ENCODE measurements around the gene MSMO1.
"Not testable (repeated sequence)": the region's sequence is repeated elsewhere in the genome, so short reads cannot be mapped to it uniquely, and the experiment has no call there.

The MSMO1 gene

GRCh38 chr4:165327211-165328100, at the start of gene MSMO1:
TSS of gene MSMO1 (plus strand) at chr4:165327669. CDS start at chr4:165333371, 5,702 bp downstream.
- peak; percentile 97 to 99 for DNase-seq (ENCODE audit: low read depth in 2 of 2)

- not testable (repeated sequence) for DNase-seq (ENCODE audit: low read depth in 2 of 2)
Observed at GRCh38 chr4:165279531-165279930, 47.9 kb upstream of the MSMO1 start.

GRCh38 chr4:165284697-165285096, 42.8 kb upstream of the MSMO1 start:
- not testable (repeated sequence) for DNase-seq (ENCODE audit: low read depth in 2 of 2)

DNA sequence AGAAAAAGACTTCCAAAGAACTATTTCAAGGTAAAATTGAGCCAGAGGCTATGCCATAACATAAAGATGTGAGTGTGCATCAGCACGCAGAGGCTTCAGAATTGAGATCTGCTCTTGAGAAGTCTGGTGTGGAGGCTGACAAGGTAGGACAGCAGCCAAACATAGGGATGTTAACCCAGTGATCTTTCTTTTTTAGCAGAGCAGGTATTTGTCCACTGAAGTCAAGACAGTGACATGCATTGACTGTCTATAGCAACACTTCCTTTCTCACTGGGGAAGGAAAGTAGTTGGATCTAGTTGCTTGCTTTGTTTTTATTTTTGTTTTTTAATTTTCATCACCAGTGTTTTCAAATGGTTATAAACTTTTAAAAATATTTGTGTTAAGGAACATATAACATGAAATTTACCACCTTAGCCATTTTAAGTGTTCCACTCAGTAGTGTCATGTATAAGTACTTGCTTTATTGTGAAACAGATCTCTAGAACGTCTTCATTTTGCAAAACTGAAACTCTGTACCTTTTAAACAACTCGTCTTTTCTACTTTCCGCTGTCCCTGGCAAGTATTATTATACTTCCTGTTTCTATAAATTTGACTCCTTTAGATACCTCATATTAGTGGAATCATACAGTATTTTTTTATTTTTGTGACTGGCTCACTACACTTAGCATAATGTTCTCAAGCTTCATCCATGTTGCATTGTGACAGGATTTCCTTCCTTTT, 40.7 kb upstream of the MSMO1 start:
- not testable (repeated sequence) for DNase-seq (ENCODE audit: low read depth in 2 of 2)

DNA sequence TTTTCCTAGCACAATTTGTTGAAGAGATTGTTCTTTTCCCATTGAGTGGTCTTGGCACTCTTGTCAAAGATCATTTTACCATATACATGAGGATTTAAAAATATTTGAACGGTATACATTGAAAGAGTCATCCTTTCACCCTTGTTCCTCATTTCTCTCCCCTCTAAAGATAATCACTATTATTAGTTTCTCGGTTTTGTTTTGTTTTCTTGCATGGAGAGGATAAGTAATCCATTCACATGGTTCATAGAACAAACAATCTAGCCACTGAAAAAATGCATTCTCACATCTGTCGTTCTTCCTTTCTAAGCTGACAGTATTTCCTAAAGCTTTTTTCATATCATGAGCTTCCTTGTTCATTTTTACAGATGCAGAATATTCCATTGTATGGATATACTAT, 39.2 kb upstream of the MSMO1 start:
- no peak for DNase-seq (ENCODE audit: low read depth in 2 of 2)

DNA sequence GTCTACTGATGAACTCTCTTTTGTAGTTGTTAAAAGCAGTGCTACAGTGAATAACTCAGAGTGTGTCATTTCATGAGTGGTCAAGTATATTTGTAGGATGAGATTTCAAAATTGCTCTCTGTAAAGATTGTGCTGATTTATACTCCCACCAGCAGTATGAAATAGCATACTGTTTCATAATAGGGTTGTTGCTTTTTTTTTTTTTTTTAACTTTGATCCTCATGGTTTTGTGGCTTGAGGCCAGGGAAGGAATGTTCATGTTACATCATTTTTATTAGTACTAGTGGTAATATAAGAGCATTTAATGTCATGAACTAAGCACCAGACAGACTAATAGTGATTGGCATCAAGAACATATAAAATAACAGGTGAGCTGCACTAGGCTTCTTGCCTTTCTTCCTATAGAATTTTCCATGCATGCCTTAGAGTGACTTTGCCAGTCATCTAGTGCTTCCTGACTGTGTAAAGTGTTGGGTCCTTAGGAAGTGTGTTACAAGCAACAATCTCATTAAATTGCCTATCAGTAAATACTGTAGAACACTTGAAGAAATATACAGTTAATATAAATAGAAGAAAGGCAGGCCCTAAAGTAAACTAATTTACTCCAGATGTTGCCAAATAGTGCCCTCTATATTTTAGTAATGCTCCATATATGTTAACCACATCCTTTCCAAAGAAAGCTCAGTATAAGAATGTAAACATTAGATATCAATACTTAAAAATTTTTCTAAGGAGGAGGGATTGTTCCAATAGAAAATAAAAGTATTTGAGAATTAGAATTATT, 38.6 kb upstream of the MSMO1 start:
- DNase-seq (ENCODE audit: low read depth in 2 of 2) = no peak

DNA sequence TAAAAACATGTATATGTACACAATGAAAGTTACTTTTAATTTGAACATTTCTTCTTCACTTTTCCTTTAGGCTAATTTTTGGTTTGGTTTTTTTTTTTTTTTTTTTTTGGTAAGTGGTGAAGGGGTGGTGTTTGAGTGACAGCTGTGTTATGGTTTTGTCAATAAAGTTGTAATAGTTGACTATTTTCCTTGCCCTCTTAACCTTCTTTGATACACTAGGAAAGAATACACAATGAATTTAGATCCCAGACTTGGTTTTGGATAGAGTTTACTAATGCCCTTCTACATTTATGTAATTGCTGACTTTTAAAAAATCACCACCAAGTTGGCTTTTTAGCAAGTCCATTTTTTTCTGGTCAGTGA, 38.1 kb upstream of the MSMO1 start:
- DNase-seq (ENCODE audit: low read depth in 2 of 2) = no peak

- DNase-seq (ENCODE audit: low read depth in 2 of 2) = no peak
Observed at GRCh38 chr4:165293061-165293460, 34.4 kb upstream of the MSMO1 start.

DNA sequence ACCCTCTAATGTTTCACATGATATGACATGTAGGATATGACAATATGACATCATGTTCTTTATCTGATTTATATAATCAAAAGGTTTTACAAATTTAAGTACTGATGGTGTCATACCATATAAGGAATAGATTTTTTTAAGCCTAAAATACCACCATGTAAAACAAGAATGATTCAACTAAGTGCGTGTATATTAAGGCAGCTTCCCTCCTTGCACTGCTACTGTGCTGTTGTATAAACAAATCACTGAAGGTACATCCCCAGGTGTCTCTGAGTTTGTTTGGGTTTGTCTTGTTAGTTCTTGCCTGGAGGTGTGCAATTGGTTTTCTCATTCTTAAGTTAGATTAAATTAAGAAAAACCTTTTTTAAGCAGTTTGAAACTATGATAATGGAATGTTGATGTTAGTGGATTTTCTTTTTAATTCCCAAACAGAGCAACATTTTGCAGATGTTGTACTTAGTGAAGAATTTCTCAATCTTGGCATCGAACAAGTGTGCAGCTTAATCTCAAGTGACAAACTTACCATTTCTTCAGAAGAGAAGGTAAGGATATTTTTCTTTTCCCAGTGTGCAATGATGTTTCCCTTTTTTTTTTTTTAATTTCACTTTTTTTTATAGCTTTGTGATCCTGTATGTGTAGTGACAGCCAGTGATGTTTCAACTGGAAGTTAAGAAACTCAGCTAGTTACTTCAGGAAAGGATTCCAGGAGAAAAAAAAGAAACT, 33.4 kb upstream of the MSMO1 start:
- no peak for DNase-seq (ENCODE audit: low read depth in 2 of 2)

- DNase-seq (ENCODE audit: low read depth in 2 of 2) = peak in 1 of 2 donors; percentile 5
Observed at GRCh38 chr4:165294907-165295306, 32.6 kb upstream of the MSMO1 start.

- no peak for DNase-seq (ENCODE audit: low read depth in 2 of 2)
Observed at GRCh38 chr4:165297626-165298025, 29.8 kb upstream of the MSMO1 start.

DNA sequence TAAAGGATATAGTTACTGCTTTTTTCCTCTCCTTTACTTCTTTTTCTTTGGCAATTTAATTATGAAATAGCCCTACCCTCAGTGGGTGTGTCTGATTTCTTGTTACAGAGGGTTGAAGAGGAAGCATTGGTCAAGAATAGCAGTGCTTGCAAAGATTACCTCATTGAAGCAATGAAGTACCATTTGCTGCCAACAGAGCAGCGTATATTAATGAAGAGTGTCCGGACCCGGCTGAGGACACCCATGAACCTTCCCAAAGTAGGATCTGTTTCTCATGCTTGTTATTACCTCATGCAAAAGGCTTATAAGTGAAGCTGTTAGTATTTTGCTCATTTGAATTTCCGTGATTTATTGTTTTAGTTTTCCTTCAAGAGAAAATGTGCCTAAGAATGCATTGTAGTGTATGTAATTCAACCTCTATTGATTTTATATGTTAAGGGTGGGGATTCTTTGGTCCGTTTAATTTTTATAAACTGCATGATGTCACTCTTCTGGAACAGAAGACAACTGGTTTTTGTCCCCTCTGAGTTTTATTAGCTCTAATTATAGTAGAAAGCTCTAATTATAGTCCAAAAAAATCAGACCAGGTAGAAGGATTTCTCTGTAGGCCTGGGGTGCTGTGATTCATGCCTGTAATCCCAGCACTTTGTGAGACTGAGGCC, 27.9 kb upstream of the MSMO1 start:
- DNase-seq (ENCODE audit: low read depth in 2 of 2) = no peak

DNA sequence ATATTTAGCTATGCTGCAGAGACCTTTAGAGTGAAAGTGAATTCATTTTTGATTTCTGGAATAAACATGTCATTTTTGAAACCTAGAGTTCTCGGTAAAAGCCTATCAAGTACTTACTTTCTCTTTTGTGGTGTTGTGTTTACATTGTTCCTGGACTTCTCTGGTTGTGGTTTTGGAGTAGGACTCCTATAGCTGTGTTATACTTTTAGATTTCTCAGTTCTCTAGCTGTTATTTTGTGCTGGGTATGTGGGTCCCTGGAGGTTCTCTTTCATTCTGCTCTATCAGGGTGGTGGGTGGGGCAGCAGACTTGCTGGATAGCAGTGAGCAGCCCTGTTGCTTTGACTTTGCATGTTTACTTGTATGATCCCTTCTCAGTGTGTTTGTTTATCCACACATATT, 25.6 kb upstream of the MSMO1 start:
- no peak for DNase-seq (ENCODE audit: low read depth in 2 of 2)

DNA sequence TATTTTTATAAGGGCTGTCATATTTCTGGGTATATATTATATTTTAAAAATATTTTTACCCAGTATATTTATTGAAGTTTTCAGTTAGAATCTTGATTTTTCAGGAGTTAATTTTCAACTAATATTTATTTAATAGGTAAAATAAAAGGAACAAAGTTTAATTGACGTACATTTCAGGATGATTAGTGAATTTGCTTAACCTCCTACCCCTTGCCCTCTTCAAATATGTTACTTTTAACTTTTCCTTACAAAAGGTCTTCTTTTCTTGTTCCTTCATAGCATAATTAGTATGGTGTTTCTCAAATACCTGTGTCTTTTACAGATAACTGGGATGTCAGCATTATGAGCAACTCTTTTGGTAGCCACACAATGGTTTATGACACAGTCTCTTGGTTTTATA, 24.8 kb upstream of the MSMO1 start:
- no peak for DNase-seq (ENCODE audit: low read depth in 2 of 2)

DNA sequence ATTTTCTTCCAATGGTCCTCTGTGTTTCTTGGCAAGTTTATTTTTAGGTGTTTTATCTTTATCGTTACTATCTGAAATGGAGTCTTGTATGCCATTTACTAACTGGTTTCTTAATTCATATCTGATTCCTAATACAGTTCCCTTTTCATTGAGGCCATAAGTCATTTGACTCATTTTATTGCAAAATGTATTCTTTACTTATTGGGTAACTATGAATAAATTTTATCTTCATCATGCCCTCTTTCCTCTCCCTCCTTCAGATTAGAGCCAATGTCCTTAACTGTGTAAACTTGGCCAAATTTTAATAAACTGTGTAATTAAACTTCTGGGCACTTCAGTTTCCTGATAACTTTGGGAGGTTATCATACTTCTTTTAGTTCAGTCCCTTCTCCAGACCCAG, 19.3 kb upstream of the MSMO1 start:
- DNase-seq (ENCODE audit: low read depth in 2 of 2) = no peak

DNA sequence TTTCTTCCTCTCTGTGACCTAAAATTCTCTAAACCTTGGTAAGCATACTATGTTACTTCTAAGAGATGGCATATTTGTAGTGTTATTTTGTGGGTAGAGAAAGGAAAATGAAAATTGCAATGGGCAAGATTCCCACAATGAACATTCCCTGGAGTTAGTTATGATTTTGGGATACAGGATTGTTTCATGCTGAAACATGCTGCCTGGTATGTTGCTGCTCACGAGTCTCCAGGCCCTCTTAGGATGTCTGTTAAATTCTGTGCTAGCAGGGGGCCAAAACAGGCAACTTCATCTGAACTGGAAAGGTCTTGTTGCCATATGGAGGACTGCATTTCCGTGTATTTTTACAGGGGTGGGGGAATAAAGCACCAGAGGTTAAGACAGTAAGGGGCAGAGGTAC, 18.9 kb upstream of the MSMO1 start:
- no peak for DNase-seq (ENCODE audit: low read depth in 2 of 2)

- DNase-seq (ENCODE audit: low read depth in 2 of 2) = no peak
Observed at GRCh38 chr4:165309456-165309855, 18.0 kb upstream of the MSMO1 start.

DNA sequence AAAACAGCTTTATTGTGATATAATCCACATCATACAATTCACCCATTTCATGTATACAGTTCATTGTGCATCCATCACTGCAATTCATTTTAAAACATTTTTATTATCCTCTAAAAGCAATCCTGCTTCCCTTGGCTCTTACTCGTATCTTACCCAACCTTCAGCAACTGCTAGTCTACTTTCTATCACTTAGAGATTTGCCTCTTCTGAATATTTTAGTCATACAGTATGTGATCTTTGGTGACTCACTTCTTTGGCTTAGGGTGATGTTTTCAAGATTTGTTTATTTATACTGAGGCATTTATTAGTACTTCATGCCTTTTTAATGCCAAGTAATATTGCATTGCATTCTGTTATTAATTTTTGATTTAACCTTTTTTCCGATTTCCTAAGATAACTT, 15.0 kb upstream of the MSMO1 start:
- DNase-seq (ENCODE audit: low read depth in 2 of 2) = no peak

- no peak for DNase-seq (ENCODE audit: low read depth in 2 of 2)
Observed at GRCh38 chr4:165319030-165319429, 8.4 kb upstream of the MSMO1 start.

GRCh38 chr4:165319509-165319908, 8.0 kb upstream of the MSMO1 start:
- no peak for DNase-seq (ENCODE audit: low read depth in 2 of 2)

Data from stimulated activated CD8-positive, alpha-beta memory T cell treated with anti-CD3 and anti-CD28 coated beads, Interleukin-7, amount 100 ng/mL, for 4 hours (primary cell).